Measurements from ENCODE around the gene SPACA1.

The SPACA1 gene

DNA sequence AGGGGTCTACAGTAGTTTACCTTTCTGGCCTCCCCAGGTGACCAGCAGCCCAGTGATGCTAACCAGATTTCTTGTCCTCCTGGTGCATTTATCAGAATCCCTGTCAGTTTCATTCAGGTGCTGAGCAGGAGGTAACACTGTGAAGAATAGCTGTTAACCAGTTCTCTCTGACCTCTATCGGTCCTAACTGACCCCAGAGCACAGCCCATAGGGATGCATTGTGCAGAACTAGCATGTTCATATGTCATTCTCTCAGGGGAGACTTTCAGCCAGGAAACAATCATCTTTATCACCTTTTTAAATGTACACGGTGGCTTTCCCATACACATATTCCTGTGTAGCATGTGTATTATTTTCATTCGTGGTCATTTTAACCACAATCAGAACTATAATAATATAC is 68.6 kb downstream of the SPACA1 start:
- no peak for DNase-seq (ENCODE audit: low read depth)
- H3K4me3 ChIP-seq (replicated peaks; ENCODE audit: low read depth, low read length), result no peak overlapping the region
- TF ChIP-seq CTCF (IDR thresholded peaks at IDR 0.05; ENCODE audit: low read length, missing control alignments), result no peak

All from fibroblast of pulmonary artery (primary cell).